ENCODE data around the gene AKR1B1.

AKR1B1 gene

DNA sequence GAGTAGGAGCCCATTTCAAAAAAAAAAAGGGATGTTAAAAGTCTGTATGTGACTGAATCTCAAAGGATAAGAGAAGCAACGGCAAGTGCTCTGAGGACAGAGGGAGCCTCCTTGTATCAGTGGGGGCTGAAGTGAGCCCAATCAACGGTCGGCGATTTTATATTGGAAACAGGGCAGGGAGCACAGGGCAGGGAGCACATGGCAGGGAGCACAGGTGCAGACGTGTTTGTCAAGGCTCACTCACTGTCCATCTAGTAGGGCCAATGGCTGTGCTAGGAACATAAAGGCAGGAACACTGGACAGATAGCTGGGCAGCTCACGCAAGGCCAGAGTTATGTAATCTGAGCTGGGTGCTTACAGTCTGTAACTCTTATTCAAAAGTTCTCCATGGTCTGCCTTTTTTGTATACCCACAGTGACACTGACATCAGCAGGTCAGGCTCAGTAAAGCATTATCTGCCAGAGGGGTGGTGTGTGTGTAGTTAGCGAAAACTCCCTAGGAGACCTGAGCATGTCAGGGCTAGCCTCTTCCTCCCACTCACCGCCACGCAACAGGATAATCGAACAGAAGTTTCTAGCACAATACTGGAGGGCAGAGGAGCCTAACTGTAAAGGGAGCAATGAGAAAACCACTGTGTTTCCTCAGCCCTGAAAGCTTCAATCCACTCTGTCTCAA is 15.4 kb downstream of the AKR1B1 start:
- no peak for DNase-seq

DNA sequence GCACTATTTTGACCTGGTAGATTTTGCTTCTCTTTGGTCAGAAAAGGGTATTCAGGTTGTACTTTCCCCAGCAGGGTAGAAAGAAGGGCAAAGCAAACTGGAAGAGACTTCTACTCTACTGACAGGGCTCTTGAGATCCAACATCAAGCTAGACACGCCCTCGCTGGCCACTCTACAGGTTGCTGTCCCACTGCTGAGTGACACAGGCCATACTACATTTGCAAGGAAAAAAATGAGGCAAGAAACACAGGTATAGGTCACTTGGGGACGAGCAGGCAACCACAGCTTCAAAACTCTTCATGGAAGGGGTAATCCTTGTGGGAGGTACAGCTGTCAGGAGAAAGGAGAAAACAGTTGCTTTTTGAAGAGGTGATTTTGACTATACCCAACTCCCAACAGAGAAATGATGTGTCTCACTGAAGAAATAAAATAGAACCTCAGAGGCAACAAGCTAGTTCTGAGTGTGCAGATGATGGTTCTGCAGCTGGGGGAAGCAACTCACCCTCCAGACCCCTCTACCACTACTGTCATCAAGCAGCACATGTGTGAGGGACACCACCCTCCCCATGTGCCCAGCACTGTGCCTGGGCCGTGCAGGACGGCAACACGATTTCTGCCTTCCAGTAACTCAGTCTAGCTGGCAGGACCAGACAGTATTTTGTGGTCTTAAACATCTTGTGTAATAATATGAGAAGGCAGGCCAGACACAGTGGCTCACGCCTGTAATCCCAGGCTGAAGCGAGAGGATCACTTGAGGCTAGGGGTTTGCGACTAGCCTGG is 16.3 kb downstream of the AKR1B1 start:
- no peak for DNase-seq

DNA sequence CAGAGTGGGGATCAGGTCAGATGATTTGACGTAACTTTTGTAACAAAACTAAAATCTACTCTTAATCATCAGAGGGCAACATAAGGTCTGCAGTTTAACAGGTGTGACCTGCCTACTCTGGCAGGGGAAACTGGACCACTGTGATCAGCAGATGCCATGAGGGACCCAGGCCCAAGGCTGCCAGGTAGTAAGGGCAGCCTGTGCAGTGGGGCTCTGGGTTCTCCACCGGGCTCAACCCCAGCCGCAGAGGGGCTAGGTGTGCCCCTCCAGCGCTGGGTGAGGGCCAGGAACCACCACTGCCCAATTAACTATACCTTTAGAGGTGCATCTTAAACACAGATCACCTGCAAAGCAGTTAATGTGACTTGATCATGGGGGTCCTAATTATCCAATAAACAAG is 17.6 kb downstream of the AKR1B1 start:
- no peak for DNase-seq

DNA sequence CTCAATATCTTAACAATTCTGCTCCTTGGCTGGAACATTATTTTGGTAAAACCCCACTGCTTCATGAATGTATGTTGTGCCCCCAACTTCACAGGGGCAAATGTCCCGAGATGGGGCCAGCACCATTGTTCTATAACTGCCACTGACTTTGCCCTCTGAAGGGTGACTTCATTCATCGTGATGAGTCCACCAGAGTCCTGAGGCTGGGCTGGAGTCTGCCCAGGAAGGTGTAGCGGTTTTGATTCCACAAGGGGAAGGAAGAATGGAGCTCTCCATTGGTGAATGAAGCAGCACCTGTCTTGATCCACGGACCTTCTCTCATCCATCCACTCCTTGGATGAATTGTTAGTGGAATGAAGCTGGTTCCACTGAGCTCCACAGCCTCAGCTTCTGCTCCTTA is 18.4 kb downstream of the AKR1B1 start:
- DNase-seq = no peak

DNA sequence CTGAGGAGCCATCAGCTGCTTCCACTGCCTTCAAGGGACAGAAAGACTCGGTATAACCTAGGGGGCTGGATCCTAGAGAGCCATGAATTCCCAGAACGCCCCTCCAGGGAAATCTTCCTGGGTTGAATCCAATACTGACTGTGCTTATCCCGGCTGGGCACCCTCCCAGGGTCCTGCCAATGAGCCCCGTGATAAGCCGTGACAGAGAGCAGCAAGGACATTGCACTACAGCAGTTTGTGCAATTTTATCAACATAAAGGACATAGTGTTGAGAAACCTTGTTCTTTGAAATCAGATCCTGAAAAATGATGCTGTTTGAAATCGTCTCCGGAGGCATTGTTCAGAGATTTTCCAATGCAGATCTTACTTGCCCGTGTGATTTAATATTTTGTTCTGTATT is 18.8 kb downstream of the AKR1B1 start:
- no peak for DNase-seq

DNA sequence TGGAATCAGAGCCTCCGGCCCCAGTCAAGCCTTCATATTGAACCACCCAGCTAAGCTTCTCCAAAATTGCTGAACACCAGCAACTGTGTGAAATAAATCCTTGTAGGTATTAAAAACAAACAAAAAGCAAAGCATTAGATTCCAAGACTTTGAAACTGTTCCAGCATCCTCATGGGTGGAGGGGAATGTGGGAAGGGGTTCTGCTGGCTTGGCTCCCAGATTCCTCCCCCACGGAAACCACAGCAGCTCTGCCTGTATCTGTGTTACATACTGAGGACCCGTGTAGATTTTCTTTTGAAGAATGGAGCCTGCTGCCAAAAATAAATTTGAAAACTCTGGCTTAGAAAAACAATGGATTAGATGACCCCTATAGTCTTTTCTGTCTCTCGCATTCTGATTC is 20.0 kb downstream of the AKR1B1 start:
- no peak for DNase-seq

DNA sequence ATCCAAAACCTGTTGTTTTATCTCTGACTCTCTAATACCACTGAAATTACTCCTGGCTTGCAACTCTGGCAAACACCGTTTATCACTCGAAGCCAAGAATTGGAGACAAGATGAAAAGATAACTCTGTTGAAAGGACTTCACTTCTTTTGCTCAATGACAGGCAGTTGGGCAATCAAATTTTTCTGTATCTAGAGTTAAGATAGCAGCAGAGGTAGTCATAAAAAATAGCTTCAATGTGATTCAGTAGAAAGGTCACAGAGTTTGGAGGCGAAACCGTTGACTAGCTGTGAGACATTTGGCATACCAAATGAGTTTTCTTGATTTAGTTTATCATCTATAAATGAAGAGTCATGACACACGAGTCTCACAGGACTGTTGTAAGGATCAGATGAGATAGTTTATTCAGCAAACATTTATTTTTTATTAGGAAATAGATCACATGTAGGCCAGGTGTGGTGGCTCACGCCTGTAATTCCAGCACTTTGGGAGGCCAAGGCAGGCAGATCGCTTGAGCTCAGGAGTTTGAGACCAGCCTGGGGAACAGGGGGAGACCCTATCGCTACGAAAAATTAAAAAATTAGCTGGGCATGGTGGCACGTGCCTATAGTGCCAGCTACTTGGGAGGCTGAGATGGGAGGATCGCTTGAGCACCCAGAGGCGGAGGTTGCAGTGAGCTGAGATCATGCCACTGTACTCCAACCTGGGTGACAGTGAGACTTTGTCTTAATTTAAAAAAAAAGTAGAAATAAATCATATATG is 23.6 kb downstream of the AKR1B1 start:
- DNase-seq = no peak

DNA sequence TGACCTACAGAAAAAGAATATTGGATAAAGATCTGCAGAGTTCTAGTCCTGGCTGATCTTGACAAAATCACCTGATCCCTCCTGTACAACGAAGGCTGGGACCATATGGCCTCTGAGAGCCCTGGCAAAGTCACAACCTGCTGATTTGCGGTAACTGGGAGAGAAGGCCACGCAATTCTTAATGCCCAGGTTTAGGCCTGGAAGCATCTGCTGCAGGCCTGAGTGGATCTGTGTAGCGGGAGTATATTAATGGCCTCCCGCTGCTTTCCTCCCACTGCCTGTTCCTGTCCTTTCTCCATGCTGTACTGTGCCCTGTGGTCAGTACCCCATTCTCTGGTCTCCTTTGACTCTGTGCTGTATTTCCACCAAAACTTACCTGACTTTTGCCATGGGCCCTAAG is 24.2 kb downstream of the AKR1B1 start:
- no peak for DNase-seq

DNA sequence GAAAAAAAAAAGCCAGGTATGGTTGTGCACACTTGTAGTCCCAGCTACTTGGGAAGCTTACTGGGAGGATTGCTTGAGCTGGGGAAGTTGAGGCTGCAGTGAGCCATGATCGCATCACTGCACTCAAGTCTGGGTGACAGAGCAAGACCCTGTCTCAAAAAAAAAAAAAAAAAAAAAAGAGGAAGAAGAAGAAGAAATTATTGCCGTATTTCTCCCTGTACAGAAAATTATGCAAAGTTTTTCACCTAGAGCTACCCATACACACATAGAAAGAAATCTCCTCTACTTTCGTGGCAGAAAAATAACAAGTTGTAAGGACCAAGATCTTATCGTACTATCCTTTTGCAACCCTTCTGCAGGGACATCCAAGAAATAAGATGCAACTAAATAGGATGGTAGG is 25.5 kb downstream of the AKR1B1 start:
- no peak for DNase-seq

DNA sequence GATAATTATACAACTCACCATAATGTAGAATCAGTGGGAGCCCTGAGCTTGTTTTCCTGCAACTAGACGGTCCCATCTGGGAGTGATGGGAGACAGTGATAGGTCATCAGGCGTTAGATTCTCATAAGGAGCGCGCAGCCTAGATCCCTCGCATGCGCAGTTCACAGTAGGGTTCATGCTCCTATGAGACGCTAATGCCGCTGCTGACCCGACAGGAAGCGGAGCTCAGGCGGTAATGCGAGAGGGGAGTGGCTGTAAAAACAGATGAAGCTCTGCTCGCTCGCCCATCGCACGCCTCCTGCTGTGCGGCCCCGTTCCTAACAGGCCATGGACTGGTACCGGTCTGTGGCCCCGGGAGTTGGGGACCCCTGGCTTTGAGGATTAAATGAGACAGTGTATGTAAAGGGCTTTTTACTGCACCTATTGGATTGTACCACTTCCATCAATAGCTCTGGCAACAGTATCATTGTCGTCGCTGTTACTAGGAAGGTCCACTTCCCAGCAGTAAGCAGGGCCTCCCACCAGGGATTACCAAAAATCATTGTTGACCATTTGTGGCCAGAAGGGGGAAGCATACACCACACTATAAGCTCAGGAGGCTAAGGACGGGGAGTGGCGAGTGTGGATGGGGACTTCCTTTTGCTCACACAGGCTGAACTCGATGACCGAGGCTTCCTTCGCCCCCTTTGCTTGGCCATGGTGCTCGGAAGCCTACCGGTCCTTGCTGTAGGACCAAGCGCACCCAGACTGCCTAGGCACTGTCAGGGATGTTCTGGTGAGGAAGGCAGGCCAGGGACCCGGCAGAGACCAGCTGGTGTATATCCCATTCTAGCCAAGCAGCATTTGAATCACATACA is 26.4 kb downstream of the AKR1B1 start:
- peak; percentile 84 for DNase-seq

DNA sequence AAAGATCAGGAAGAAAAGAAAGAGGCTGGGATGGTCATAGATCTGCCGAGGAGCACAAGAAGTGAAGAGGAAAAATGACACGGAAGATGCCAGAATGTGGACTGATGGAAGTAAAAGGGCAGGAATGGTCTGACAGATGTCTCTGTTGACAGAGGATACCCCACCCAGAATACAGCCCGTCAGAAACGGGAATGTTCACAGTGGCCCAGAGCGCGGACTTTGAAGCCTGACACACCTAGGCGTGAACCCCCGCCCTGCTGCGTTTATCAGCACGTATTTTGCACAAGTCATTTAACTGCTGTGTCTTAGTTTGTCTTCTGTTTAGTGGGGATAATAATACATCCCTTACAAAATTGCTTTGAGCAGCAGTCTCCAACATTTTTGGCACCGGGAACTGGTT is 27.1 kb downstream of the AKR1B1 start:
- DNase-seq = no peak

DNA sequence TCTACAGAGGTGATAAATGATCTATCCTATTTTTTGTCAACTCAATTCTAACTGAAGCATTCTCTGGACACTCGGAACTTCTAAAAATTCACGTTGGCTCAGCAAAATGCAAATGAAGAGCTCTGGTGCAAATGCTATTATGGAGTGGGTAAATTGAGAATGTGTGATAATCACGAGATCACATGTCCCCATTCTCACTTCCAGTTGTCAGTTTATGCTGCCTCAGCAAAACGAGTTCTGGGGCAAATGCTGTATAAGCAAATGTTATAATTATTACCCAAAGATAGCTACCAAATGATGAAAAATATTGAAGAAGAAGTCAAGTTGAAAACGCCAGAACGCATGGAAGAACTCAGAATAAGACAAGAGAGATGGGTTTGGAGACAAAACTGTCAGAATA is 29.4 kb downstream of the AKR1B1 start:
- DNase-seq = no peak

DNA sequence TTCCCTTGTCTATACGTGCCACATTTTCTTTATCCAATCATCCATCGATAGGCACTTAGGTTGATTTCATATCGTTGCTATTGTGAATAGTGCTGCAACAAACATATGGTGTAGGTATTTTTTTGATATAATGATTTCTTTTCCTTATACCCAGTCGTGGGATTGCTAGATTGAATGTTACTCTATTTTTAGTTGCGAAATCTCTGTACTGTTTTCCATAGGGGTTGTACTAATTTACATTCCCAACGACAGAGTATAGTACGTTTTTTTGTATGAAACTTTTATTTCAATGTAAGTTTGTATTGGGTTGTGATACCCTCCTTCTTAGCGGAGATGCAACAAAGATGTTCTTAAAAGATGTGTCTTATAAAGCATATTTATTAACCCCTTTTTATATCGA is 30.0 kb downstream of the AKR1B1 start:
- no peak for DNase-seq

DNA sequence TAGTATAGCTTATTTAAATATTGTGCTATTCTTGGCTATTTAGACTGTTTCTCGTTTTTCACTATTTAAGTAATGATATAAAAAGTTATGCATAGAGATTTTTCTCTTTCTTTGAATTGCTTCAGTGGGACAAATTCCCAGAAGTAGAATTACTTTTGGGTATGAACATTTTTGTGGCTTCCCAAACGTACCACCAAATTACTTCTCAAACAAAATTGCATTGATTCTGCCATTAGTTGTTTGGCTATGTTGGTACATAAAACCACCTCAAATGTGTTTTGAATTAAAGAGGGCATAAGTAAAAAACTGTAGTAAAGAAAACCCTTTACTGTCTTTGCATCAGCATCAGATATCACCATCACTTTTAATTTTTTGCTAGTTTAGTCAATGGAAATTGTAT is 31.0 kb downstream of the AKR1B1 start:
- no peak for DNase-seq

DNA sequence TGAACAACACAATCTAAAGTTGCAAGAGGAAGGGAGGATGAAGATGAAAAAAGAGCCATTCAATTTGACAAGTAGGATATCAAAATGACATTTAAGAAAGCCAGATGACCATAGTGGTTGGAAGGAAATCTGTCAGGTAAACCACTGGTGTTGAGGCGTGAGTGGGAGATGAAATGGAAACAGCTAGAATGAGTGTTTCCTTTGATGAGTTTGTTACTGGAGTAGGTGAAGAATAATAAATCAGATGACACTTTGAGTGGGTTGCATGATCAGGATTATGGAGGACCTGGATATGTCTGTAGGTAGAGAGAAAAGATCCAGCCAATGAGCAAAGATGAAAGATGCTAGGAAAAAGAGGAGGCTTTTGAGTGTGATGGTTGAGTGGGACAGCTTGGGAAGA is 33.1 kb downstream of the AKR1B1 start:
- no peak for DNase-seq

DNA sequence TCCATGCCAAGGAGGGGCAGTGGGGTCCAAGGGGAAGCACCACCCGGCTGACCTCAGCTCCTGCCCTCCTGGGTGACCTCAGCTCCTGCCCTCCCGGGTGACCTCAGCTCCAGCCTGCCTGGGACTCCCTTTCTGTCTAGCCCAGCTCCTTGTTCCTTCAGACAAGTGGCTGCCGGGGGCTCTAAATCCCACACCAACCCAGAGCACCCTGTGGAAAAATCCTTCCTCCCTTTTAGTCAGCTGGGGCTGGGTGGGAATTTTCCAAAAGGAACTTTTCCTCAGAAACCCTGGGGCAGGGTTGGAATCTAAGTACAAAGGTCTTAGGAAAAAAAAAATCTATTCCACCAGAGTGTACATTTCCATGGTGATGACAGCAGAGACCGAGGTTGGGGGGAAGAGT is 36.3 kb downstream of the AKR1B1 start:
- DNase-seq = no peak

DNA sequence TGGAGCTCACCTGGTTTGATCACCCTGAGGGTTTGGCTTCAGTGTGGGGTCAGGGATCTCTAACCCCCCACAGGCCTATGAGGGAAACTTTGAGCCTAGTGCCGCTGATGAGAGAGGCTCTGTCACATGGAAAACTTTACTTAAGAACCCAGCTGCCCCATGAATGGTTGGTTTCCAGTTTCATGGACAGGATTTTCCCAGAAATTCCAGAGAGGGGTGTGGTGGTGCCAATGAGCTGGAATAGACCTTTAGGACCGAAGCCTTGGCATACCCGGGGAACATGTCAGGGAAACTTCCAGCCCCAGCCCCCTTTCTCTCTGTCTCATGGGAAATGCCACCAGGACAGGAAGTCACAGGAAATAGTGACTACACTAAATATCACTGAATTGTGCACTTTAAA is 36.9 kb downstream of the AKR1B1 start:
- no peak for DNase-seq

DNA sequence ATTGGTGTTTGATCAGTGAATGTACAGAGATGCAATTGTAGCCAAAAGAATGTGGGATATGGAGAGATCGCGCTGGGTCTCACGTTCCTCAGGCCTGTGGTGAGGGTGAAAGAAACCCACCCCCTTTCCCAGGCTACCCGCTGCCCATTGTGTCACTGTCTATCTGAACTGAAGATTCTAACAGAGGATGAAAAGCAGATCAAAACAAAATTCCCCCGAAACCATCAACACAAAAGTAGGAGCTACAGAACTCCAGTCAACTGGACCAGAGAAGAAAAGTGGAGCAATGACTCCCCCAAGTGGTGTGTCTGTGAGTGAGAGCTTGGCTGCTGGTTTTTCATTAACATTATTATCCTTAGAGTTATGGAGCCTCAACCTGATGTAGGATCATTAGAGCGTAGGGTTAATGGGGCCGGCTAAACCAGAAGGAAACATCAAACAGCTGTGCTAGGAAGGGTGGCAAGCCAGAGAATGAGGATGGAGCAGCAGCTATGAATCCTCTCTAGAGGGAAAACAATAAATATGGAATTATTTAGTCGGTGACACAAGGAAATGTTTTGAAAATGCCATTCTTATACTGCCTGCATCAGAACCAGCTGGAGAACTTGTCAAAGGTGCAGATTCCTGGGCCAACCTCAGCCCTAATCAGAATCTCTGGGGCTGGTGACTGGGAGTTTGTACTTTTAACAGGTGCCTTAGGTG is 38.3 kb downstream of the AKR1B1 start:
- DNase-seq = peak; percentile 39

DNA sequence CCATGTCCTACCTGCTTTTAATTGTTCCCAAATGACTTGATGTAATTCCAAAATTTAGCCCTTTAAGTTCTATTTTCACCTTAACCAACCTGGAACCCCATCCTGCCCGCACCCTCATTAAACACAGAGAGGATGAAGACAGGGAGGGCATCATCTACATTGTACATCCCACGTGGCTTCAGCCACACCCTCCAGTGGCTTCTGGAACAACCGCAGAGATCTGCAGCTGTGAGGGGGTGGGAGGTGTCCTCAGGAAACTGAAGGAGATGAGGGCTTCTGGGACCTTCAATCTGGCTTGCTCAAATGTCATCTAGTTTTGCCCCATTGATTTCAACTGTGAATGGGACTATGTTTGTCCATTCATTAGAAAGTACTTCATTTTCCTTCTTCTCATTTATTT is 39.0 kb downstream of the AKR1B1 start:
- no peak for DNase-seq

DNA sequence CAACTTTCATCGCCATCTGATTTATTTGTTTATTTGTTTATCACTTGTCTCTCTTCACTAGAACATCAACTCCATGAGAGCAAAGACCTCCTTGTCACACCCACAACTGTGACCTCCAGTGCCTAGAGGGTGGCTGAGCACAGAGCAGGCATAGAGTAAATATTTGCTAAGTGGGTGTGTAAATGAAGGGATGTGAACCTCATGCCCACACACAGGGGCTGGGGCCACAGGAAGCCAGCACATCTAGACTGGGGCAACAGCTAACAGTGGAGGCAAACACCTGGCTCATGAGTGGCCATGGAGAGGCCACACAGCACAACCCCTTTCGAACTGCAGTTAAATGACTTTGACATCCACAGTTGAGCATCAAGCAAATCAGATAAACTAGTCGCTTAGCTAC is 39.8 kb downstream of the AKR1B1 start:
- no peak for DNase-seq

DNA sequence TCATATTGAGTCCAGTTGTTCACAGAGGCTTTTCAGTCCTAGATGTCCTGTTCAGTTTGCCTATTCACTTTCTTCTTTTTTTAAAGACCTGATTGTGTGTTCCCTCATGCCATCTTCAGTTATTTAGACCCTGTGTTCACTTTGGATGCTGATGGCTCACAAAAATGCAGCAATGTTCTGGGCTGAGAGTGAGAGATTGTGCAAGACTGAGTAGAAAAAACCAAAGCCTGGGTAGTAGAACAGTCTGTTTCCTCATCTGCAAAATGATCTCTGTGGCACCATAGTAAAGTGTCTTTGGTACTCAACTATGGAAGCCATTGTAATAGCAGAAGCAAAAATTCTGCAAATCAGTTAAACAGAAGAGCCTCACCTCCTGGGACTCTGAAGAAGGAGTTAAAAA is 43.2 kb downstream of the AKR1B1 start:
- DNase-seq = no peak

DNA sequence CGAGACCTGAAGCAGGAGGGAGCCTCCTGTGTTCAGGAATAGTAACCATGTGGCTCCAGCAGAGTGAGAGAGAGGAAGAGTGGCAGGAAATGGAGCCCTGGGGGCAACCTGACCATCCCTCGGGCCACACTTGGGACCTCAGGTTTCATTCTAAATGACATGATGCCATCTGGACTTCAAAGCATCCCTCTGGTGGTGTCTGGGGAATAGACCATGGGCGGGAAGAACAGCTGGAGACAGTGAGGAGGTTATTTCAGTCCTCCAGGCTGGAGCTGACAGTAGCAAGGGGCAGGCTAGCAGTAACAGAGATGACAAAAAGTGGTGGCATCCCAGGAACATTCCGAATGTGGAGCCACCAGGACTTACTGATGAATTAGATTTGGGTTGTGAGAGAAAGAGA is 44.8 kb downstream of the AKR1B1 start:
- no peak for DNase-seq

DNA sequence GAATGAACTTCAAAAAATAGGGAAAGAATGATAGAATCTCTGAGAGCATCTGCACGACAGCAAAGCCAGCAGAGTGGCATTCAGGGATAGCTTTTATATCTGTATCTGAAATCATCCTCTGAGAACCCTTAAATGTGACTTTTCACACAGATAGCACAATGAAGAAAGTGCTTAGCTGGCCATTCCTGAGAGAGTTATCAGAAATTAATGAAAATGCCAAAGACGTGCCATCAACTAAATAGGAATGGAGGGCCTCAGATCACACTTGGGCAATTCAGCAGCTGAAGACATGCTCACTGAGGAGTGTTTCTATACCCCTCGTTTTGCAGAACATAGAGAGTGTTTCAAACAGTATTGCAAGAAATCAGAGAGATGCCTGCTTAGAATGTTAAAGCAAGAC is 51.6 kb downstream of the AKR1B1 start:
- DNase-seq = no peak

All from COR-L47 (cell line).